Stimulated activated naive CD4-positive, alpha-beta T cell (primary cell): Measurements from ENCODE around the gene CAPZB.

Experiments
- DNase-seq, 6 experiments: peaks; one replicate each; lab custom pipeline; 2025; lab: John Stamatoyannopoulos, UW

Gene CAPZB

GRCh38 chr1:19385221-19385620 is 100.1 kb downstream of the CAPZB start:
- no peak for DNase-seq

- no peak for DNase-seq
These were observed 100.6 kb downstream of the CAPZB start for GRCh38 chr1:19384772-19385187.

GRCh38 chr1:19384113-19384512 is 101.2 kb downstream of the CAPZB start:
- no peak for DNase-seq

- DNase-seq, result no peak
These were observed 103.1 kb downstream of the CAPZB start for GRCh38 chr1:19382222-19382621.

GRCh38 chr1:19381261-19381660 is 104.1 kb downstream of the CAPZB start:
- no peak for DNase-seq

- DNase-seq, result no peak
These were observed 107.3 kb downstream of the CAPZB start for GRCh38 chr1:19377812-19378718.

GRCh38 chr1:19376428-19377372 is 108.6 kb downstream of the CAPZB start:
- no peak for DNase-seq

- no peak for DNase-seq
These were observed 109.5 kb downstream of the CAPZB start for GRCh38 chr1:19375631-19376400.

GRCh38 chr1:19374926-19375325 is 110.4 kb downstream of the CAPZB start:
- DNase-seq, result no peak

GRCh38 chr1:19374083-19374801 is 111.1 kb downstream of the CAPZB start:
- DNase-seq, result no peak

- DNase-seq, result no peak
These were observed 111.9 kb downstream of the CAPZB start for GRCh38 chr1:19373211-19374082.

GRCh38 chr1:19372602-19373001 is 112.7 kb downstream of the CAPZB start:
- no peak for DNase-seq

GRCh38 chr1:19372136-19372514 is 113.2 kb downstream of the CAPZB start:
- no peak for DNase-seq

GRCh38 chr1:19371226-19372135 is 113.9 kb downstream of the CAPZB start:
- DNase-seq, result no peak

- no peak for DNase-seq
These were observed 114.7 kb downstream of the CAPZB start for GRCh38 chr1:19370453-19371170.

- DNase-seq, result no peak
These were observed 115.8 kb downstream of the CAPZB start for GRCh38 chr1:19369396-19370090.

- no peak for DNase-seq
These were observed 116.4 kb downstream of the CAPZB start for GRCh38 chr1:19368964-19369363.

- no peak for DNase-seq
These were observed 117.3 kb downstream of the CAPZB start for GRCh38 chr1:19368050-19368449.
